Endometrial microvascular endothelial cells (primary cell): ENCODE results near the gene COMMD4. TPM values are rescaled to one million over a fixed set of nuclear protein-coding genes. Genes with fewer than 3 reads are reported as not detected.
"Not testable (repeated sequence)": the region's sequence is repeated elsewhere in the genome, so short reads cannot be mapped to it uniquely, and the experiment has no call there.

ENCODE experiments used
- in situ Hi-C: cut with HindIII; loops from 2 replicates; pipeline ENCODE4 v1.10.0; 2017; ENCODE audit warnings: low sequenced_read_pairs, low pct_unique_long_range_greater_than_20kb; ENCODE audit errors: inconsistent ontology term
- total RNA-seq: library from RNA; depleted of rRNA; stranded (reverse); fragments of >200 nt; gene quantifications from one replicate; pipeline ENCODE4 v1.2.3, GENCODE V29; 2015; ENCODE audit errors: inconsistent ontology term

Gene COMMD4
- total RNA-seq, 1 donor from 2014 or later = 88.2 TPM

DNA sequence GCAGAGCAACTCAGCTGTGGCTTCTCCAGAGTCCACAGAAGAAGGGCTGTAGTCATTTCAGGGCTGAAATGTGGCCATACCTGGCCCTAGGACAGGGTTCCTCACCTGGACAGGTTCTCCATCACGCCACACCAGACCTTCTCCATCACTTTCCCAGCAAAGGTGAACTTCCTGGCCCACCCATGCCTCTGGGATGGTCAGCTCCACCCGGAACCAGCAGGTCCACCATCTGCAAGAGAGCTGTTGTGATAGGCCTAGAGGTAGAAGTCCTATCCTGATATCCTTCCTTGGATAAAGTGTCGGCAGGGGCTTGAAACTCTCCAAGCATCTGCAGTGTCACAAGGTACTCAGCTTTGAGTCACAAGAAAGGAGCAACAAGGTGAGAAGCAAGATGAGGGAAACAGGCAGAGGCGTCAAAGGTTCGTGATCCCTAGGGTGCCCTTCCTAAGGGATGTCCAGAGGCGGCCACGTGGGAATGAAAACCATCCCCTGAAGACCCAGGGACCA, 31.6 kb downstream of the COMMD4 start:
- in situ Hi-C loops = no loop called here

DNA sequence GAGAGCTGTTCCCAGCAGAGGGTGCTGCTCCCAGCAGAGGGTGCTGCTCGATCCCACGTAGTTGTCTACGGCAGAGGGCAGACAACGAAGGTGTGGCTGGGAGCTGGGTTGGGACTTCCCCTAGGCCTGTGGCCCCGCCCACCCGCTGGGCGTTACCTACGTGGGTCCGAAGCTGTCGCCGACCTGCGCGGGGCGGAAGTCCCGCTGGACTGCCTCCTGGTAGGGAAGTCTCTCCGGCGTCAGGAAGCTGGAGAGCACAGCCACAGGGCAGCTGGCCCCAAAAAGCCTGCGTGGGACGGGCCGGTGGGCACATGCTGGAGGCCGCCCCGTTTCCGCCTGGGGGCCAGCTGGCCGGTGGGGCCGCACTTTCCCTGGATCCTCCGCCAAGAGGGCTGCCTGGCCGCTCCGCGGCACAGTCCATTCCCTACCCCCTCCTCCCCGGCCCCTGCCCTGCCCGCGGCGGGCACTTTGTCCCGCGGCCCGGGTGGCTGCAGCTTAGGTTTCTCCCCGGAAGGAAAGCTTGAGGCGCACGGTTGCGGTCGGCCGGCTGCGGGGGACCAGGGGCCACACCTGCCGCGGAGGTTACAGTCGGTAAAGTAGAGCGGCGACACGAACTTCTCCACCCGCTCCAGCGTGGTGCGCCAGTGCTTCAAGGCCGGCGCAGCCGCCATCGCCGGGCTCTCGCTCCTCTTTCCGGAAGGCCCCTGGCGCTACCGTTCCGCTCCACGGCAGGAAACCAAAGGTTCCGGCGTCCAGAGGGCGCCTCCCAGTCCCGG, 32.2 kb downstream of the COMMD4 start, which contains the start of gene MAN2C1:
Gene MAN2C1 (minus strand): TSS at position 695 of the 776 bp plus-strand sequence. CDS start 24 bp downstream, at position 671.
- in situ Hi-C loops = no loop called here

DNA sequence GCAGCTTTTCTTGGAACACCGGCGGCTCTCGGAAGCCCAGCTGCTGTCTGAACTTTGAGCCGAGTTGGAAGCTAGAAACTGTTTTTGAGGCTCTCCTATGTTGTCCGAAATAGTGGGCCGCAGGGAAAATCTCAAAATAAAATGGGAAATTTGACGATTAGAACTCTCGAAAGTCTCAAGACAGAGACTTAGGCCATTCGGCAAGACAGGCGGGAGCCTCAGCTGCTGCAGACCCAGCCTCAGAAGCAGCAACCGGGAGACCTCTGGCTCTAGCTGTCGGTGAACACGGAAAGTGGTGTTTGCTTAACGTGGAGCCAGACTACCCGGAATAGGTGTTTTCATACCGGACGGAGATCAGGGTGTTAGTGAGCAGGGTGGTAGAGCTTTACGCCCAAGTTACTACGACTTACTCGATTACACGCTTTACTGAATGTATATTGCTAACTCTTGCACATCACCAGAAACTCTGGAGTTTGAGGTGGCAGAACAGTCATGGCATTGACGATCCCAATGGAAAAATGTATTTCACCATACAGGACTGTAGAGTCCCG, 32.9 kb downstream of the COMMD4 start:
- in situ Hi-C loops = no loop called here

DNA sequence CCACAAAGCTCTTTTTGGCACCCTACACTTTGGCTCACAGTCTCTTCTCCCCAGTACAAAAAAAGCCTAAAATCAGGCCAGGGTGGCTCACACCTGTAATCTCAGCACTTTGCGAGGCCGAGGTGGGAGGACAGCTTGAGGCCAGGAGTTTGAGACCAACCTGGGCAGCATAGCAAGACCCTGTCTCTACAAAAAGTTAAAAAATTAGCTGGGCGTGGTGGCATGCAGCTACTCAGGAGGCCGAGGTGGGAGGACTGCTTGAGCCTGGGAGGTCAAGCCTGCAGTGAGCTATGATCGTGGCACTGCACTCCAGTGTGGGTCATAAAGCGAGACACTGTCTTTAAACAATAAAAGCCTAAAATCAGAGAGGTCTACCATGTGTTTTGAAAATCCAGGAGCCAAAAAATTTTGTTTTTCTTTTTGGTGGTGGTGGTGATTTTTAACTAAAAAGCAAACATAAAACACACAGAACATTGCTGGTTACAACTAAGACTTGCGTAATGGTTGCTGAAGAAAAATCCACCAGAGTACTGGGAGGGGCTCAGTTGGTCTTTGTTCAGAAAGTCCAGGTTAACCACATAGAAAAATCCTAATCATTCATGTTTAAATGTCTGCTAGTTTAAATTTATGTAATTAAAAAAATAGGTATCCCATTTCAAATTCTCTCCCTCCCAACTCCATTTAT, 34.2 kb downstream of the COMMD4 start:
- in situ Hi-C loops = no loop called here

DNA sequence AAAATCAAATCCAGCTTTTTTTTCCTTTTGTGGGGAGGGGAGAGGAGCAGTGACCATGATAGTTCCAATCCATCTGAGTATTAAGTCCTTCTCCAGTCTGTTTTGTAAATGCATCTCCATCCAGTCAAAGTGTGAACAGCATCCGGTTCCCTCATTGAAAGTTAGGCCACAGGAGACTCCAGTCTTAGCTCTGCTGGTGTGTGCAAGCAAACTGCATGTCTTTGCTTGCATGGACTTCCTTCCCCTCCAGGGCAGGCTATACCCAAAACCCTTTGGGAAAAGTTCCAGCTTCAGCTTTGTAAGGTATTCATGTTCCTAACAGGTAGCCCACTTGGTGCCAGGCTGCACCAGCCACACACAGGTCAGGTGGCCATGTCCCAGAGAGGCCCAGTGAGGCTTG, 35.6 kb downstream of the COMMD4 start:
- in situ Hi-C loops = no loop called here

DNA sequence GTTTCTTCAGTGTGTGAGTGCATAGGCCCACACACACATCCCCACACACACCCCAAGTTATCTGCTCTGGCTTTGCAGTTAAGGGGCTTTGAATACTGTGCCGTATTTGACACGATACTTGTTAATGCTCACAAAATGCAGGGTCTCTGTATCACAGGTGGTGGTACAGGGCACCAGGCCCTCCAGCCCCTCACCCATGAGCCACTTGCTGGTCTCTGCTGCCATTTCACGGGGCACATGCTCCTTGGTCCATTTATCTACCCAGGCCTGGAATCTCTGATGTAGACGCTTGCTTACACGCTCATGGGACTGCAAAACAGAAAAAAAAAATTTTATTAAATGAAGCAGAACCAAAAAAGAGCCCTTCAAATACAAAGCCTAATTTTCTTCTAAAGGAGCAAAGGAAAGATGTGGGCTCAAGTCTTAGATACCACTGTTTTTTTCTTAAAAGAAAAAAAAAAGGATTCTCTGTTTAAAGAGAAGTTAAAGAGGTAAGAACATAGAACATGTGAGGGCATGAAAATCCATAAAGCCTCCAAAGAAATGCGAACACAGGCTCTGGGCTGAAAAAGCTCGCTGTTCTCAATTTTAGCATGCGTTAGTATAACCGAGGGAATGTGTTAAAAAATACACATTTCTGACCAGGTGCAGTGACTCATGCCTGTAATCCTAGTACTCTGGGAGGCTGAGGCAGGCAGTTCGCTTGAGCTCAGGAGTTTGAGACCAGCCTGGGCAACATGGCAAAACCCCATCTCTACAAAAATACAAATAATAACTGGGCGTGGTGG, 36.2 kb downstream of the COMMD4 start:
- in situ Hi-C loops = no loop called here

DNA sequence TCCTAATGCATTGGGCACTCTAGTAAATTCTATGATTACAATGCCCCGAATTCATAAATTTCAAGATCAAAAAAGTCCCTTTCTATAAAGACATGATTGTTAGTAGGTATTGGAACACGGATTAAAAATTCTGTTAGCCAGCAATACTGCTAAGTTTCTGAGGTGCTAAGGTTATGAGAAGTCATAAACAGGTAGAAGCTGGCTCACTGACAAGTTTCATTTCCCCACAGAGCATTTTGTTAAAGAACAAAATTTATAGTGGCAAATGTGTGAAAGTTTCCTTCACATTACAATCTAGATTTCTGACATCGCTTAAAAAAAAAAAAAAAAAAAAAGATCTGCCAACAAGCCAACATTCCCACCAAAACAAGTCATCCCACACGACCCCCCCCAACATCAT, 44.9 kb downstream of the COMMD4 start:
- in situ Hi-C loops = no loop called here

DNA sequence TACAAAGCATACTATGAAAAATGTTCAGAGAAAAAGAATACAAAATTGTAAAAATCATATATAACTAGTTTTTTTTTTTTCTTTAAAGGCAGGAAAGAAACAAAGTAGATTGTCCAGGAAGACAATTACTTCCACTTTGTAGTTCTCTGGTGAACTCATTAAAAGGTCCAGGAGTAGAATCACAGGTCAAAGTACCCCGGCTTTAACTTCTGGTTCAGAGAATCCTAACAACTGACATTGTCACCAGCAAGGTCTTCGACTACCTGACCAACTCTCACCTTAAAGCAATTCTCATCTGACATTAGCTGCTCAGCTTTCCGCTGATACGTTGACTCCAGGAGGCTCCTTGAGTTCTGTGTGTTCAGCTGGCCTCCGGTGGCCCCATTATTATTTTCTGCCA, 48.1 kb downstream of the COMMD4 start:
- in situ Hi-C loops = not testable (repeated sequence)

Other genes starting within 250 kb of the COMMD4 start
- gene C15orf39, start 134.2 kb upstream of the COMMD4 start, total RNA-seq = 16.1 TPM
- gene GOLGA6C, start 77.7 kb upstream of the COMMD4 start, total RNA-seq = not detected
- gene GOLGA6D, start 53.2 kb upstream of the COMMD4 start, total RNA-seq = not detected
- gene NEIL1, start 11.0 kb downstream of the COMMD4 start, total RNA-seq = 8.3 TPM
- gene MAN2C1, start 32.5 kb downstream of the COMMD4 start, total RNA-seq = 90.7 TPM
- 21.0 TPM for gene SIN3A, start 115.6 kb downstream of the COMMD4 start, total RNA-seq
- 19.1 TPM for gene PTPN9, start 243.3 kb downstream of the COMMD4 start, total RNA-seq